GM20431 (cell line): ENCODE measurements around the gene SLC12A6.

Experiments
- in situ Hi-C: fragments of 300-500 bp; cut with MseI, MboI; formaldehyde crosslinking; loops from one replicate; pipeline ENCODE4 v1.15.0; 2020; ENCODE audit warnings: low sequenced_read_pairs; ENCODE audit not compliant: unreplicated experiment

SLC12A6 gene

GRCh38 chr15:34279368-34279767 lies 58.2 kb downstream of the SLC12A6 start:
- in situ Hi-C loops: no loop called here

DNA sequence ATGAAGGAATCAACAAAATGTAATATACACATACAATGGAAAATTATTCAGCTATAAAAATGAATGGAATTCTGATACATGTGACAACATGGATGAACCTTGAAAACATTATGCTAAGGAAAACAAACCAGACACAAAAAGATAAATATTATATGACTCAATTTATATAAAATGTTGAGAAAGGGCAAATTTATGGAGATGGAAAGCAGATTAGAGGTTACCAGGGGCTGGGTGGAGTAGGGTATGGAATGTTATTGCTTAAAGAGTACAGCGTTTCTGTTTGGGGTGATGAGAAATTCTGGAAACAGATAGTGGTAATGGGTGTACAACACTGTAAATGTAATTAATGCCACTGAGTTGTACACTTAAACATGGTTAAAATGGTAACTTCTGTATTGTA lies 61.9 kb downstream of the SLC12A6 start:
- in situ Hi-C loops: no loop called here

GRCh38 chr15:34275154-34275553 lies 62.4 kb downstream of the SLC12A6 start:
- in situ Hi-C loops: no loop called here

DNA sequence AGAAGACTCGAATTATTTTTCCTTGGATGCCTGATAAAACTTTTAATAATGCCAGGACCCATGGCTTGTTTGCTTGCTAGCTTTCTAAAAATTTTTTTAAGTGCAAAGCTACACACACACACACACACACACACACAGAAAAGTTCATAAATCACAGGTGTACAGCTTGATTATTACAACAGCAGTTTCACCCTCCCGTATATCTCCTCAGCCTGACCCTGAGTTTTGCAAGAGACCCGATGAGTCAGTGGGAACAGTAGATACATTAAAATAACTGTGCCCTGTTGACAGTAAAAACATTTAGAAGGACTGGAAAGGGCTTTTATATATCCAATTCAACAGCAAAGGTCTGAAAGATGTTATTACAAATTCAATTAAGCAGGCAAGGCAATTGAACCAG lies 66.1 kb downstream of the SLC12A6 start:
- in situ Hi-C loops: no loop called here

GRCh38 chr15:34266751-34267150 lies 70.8 kb downstream of the SLC12A6 start:
- in situ Hi-C loops: no loop called here

DNA sequence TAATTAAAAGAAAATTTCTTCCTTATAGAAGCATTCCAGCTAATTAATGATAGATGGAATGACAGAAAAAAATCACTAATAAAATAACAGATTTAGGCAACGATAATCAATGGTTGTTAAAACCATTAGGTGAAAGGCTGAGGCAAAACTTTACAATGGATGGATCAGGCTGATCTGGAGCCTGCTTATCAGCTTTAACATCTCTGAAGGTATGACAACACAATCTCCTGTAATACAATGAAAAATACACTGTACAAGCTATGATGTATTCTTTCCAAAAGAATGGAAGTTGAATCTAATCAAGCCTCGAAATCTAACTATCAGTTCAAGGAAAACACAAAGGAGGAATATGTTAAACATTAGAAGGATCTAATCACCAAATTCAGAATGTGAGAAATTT lies 73.5 kb downstream of the SLC12A6 start:
- in situ Hi-C loops: no loop called here

GRCh38 chr15:34262362-34262761 lies 75.2 kb downstream of the SLC12A6 start:
- in situ Hi-C loops: no loop called here

DNA sequence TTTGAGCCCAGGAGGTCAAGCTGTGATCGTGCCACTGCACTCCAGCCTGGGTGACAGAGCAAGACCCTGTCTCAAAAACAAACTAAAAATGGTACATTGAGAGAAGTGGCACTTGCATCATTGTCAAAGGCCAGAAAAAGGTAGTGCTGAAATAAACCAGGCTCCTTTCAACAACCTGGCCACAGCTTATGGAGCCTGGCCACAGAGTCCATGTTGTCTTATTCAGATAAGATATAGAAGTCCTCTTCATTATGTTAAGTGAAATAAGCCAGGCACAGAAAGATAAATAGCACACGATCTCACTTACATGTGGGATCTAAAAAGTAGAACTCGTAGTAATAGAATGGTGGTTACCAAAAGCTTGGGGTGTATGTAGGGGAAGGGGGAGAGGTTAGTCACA lies 78.0 kb downstream of the SLC12A6 start:
- in situ Hi-C loops: no loop called here

GRCh38 chr15:34258151-34258550 lies 79.4 kb downstream of the SLC12A6 start:
- in situ Hi-C loops: no loop called here

DNA sequence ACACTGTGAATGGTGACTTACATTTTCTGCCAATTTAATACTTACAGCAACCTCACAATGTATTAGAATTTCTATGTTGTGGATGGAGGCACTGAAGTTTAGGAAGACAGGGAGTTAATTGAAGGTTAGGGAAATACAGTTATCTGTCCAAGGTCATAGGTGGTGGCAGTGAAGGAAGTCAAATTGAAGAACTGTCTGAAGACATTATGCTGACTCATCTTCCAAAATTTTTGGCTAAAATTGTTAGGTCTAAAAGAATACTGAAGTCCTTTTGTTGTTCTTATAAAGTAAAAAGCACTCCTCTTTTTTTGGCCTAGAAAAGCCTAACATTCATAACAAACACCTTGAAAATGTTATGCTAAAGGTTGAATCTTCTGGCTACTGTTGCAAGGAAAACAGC lies 85.0 kb downstream of the SLC12A6 start:
- in situ Hi-C loops: no loop called here

DNA sequence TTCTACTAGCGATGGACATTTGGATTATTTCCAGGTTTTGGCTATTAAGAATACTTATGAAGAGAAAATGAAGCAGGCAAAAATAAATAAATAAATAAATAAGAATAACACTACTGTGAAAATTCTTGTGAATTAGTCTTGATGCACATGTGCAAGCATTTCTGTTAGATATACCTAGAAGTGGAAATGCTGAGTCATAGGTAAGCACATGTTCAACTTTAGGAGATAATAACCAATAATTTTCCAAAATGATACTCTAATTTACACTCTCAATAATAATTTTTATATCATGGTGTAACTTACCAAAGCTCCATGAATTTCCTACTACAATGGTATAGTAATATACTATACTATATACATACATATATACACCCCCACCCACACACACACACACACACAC lies 89.4 kb downstream of the SLC12A6 start:
- in situ Hi-C loops: no loop called here

GRCh38 chr15:34246276-34246976 lies 91.2 kb downstream of the SLC12A6 start:
- in situ Hi-C loops: no loop called here

DNA sequence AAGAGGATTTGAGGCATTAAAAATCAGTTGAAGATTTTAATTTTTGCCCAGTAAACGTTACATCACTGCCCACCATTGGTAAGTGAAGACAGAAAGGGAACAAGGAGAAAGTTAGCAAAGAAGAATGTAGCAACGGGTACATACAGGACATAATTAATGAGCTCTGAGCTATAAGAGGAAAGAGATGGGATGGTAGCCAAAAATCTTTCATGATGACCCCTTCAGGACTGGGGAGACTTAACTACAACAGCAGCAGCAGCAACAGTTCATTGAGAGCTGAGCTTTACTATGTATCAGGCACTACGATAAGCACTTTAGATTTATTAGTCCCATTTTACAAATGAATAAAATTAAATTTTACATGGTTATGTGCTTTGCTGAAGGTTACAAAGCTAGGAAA lies 94.4 kb downstream of the SLC12A6 start:
- in situ Hi-C loops: no loop called here

GRCh38 chr15:34242331-34242710 lies 95.3 kb downstream of the SLC12A6 start:
- in situ Hi-C loops: no loop called here

- in situ Hi-C loops: no loop called here
These were observed 95.9 kb downstream of the SLC12A6 start for GRCh38 chr15:34241376-34242330.

GRCh38 chr15:34240537-34240936 lies 97.0 kb downstream of the SLC12A6 start:
- in situ Hi-C loops: no loop called here

DNA sequence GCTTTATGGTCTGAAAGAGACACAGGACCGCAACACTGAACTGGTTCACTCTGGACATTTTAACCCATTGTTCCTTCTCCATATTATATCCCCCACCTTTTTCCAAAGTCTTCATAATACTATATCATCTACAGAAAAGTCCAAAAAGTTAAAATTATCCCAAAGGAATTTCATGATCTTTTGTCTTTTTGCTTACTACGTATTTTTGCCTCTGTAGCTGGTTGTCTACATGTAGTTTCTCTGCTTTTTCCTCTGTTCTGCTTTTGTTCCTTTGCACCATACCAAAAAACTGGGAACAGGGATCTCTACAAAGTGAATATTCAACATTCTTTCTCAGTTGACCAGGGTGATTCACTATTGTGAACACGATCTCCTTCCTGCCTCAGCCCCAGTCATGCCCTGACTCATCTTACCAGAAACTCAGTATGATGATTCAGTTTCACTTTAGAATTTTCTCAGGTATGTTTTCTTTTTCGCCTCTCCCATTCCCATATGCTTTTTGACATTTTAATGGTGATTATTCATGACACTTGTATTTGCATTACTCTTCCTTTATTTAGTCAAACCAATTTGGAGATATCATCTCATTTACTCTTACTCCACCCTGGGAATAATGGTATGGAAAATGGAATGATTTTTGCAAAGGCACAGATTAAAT lies 98.3 kb downstream of the SLC12A6 start:
- in situ Hi-C loops: no loop called here

DNA sequence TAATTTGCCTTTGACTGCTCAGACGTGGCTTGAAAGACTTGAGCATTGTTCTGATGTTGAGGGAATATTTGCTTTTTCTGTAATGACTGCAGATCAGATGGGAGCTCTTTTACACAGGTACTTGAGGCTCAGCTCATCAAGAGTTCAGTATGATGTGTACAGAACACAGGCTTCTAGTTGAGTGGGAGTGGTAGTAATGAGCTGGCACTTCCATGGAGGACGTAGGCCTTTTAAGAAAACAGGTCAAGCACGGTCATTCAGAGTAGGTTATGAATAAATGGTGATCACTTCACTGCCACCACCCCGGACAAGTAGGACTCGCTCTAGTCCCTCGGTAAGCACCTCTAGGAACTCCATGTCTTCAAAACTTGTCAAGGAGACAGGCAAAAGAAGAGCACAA lies 104.0 kb downstream of the SLC12A6 start:
- in situ Hi-C loops: no loop called here

- in situ Hi-C loops: loop anchor here (25.0 kb wide), 1 partner anchor 363 kb away; the partner anchor contains the start of gene GOLGA8B
These were observed 113.5 kb downstream of the SLC12A6 start for GRCh38 chr15:34223904-34224596.

DNA sequence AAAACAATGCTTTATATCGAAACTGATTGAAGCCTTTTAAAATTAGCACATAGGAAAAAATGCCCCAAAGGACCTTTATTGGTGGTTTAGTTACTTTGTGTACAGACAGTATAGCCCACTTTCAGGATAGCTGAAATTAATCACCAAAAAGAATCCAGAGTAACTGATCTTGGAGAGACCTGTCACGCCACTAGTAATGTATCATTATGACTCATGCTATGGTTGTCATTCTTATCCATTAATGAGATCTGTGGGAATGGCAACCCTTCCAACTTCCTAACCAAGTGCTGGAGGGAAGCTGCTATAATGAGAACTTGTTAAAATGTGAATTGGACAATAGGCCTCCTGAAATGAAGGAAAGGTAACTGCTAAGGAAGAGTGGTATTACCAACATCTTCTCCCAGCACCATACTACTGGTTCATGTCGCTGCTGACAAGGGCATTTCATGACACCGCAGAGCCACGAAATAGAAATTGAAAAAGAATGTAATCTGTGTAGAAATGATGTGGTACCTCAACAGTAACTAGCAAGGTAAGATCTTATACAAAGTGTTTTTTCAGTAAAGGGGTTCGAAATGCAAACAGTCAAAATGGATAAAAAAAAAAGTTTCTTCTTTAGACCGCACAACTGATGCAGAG lies 119.9 kb downstream of the SLC12A6 start:
- in situ Hi-C loops: loop anchor here (25.0 kb wide), 1 partner anchor 370 kb away; the partner anchor contains the start of gene GOLGA8B
